BE2C (cell line): ENCODE results near the gene PDE7B.

ENCODE experiments used
- DNase-seq: peaks from one replicate; pipeline ENCODE4 v3.0.0-alpha.2; 2020
- H3K27me3 ChIP-seq: fragments of 250-450 bp; sonication (Bioruptor Pico); 2 replicates; pipeline ENCODE4 v1.5.1; 2020; ENCODE audit warnings: mild to moderate bottlenecking
- H3K36me3 ChIP-seq: fragments of 250-450 bp; sonication (Bioruptor Pico); 2 replicates; pipeline ENCODE4 v1.5.1; 2020; ENCODE audit warnings: mild to moderate bottlenecking
- H3K4me1 ChIP-seq: fragments of 250-450 bp; sonication (Bioruptor Pico); 2 replicates; pipeline ENCODE4 v1.5.1; 2020
- H3K4me3 ChIP-seq: 2 replicates; pipeline ENCODE4 v1.5.1; 2011; ENCODE audit warnings: low read depth, low read length
- H3K9me3 ChIP-seq: fragments of 250-450 bp; sonication (Bioruptor Pico); 2 replicates; pipeline ENCODE4 v1.5.1; 2020
- TF ChIP-seq, protein P1 (sequence below): IDR thresholded peaks from 2 replicates; pipeline ENCODE4 v1.5.1; 2012; ENCODE audit warnings: mild to moderate bottlenecking, low read depth, low read length

The PDE7B gene

DNA sequence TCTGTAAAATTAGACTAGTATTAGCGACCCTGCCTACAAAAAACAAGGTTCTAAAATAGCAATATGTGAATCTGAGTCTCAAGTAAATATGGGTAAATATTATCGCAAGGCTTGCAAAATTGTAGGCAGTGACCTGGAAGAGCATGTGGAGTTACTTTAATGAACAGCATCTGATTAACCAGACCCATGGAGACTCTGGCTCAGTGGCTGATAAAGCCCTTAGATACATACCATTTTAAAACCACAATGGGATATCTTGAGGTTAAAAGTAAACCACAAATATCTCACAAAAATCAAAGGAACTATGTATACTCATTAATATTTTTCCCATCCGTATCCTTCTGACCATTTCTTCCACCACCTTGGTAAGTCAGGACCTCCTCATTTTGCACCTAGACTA, 211.6 kb downstream of the PDE7B start:
- Histone ChIP-seq H3K27me3 (no peaks in the 10 kb centered on the region), H3K4me1 (no peaks in the 10 kb centered on the region), H3K36me3 (no peaks in the 10 kb centered on the region), H3K9me3 (no peaks in the 10 kb centered on the region), H3K4me3 (no peak overlapping the region)
- TF ChIP-seq, protein P1, sequence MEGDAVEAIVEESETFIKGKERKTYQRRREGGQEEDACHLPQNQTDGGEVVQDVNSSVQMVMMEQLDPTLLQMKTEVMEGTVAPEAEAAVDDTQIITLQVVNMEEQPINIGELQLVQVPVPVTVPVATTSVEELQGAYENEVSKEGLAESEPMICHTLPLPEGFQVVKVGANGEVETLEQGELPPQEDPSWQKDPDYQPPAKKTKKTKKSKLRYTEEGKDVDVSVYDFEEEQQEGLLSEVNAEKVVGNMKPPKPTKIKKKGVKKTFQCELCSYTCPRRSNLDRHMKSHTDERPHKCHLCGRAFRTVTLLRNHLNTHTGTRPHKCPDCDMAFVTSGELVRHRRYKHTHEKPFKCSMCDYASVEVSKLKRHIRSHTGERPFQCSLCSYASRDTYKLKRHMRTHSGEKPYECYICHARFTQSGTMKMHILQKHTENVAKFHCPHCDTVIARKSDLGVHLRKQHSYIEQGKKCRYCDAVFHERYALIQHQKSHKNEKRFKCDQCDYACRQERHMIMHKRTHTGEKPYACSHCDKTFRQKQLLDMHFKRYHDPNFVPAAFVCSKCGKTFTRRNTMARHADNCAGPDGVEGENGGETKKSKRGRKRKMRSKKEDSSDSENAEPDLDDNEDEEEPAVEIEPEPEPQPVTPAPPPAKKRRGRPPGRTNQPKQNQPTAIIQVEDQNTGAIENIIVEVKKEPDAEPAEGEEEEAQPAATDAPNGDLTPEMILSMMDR = no peak
- DNase-seq = no peak

DNA sequence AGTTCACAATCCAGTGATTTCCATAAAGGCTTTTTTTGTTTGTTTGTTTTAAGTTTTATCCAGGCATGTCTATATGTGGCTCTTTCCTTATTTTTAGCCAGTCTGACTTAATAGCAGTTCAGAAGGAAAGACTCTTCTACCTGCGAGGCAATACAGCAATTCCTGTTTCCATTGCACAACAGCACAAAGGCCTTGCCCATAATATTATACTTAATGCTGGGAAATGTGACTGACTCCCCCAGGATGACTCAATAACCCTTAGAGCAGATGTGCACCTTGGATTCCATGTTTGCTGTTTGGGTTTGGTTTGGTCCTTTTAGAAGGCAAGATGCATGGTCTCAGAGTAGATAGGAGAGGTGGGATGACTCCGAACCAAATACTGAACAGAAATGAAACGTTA, 214.5 kb downstream of the PDE7B start:
- H3K27me3 ChIP-seq = no peaks in the 10 kb centered on the region
- no peaks in the 10 kb centered on the region for H3K9me3 ChIP-seq
- no peaks in the 10 kb centered on the region for H3K36me3 ChIP-seq
- no peaks in the 10 kb centered on the region for H3K4me1 ChIP-seq
- no peak for DNase-seq
- H3K4me3 ChIP-seq = no peak overlapping the region
- TF ChIP-seq, protein P1 = no peak

DNA sequence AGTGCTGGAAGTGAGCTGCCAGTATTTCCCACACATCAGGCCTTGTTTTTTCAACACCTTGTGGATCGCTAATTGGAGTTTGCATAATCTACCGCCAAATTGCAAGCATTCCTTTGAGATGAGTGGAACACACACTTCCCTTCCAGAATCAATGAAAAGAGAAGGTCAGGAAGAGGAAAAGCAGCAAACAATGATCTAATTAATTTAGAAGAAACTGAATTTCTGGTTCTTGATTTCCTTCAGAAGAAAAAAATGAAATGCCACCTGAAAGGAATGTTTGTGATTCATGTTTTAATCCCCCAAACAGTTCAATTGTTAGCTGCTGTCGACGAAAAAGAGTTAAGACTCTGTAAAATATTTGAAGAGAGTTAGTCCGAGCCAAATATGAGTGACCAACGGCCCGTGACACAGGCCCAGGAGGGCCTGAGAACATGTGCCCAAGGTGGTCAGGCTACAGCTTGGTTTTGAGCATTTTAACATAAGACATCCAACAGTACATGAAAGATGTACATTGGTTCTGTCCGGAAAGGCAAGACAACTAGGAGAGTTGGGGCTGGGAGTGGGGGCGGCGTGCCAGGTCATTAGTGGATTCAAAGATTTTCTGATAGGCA, 216.3 kb downstream of the PDE7B start:
- TF ChIP-seq, protein P1 = no peak
- no peak for DNase-seq
- Histone ChIP-seq H3K27me3 (no peaks in the 10 kb centered on the region), H3K4me1 (no peaks in the 10 kb centered on the region), H3K4me3 (no peak overlapping the region), H3K36me3 (no peaks in the 10 kb centered on the region), H3K9me3 (no peaks in the 10 kb centered on the region)

DNA sequence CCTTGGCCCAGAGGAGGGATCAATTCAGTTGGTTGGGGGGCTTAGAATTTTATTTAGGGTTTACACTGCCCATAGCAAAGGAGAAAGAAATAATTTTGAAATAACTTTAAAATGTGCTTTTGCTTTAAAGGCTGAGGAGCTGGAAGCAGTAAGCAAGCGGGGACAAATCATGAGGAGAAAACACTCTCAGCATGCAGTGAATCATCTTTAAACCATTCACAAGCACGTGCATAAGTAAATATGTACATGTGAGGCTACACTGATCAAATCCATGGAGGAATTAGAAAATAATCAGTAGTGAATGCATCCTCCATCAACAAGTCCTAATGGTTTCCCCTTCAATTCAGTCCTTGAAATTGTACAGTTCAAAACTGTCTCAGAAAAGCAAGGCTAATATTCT, 217.6 kb downstream of the PDE7B start:
- no peak for DNase-seq
- TF ChIP-seq, protein P1 = no peak
- Histone ChIP-seq H3K27me3 (no peaks in the 10 kb centered on the region), H3K36me3 (no peaks in the 10 kb centered on the region), H3K4me1 (no peaks in the 10 kb centered on the region), H3K4me3 (no peak overlapping the region), H3K9me3 (no peaks in the 10 kb centered on the region)

DNA sequence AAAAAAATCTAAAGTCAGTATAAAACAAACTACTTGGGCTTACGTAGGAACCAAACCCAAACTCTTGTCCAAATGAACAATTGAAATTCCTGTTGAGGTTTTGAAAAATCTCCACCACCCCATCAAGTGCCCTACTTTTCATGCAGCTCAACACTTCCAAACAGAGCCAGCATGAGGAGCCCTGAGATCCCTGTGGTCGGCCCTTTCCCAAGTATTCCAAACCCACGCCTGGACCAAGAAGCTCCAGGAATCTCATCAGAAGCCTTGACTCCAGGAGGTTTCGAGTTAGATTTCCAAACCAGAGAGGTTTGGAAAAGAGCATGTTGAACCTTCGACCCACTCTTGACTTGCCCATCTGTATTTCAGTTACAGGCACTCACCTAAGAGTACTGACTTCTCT, 219.3 kb downstream of the PDE7B start:
- Histone ChIP-seq H3K4me3 (no peak overlapping the region), H3K4me1 (no peaks in the 10 kb centered on the region), H3K27me3 (no peaks in the 10 kb centered on the region), H3K9me3 (no peaks in the 10 kb centered on the region), H3K36me3 (no peaks in the 10 kb centered on the region)
- DNase-seq = no peak
- TF ChIP-seq, protein P1 = no peak

DNA sequence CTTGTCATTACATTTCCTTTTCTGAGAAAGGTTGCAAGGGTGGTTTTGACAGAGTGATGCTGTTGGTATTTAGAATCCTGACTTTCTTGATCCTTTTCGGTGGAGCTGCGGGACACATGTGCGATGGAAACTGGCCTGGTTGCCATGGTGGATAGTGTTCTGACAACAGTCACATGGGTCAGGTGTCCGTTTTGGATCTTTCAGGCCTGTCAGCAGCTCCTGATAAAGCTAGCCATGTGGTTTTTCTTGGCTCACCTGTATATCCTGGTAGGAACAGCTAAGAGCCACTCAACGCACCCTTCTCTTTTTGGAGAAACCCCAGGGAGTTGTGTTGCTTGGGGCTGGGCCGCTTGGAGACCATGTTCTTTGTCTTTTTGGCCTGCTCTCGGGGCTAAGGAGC, 221.2 kb downstream of the PDE7B start:
- no peak for DNase-seq
- no peaks in the 10 kb centered on the region for H3K36me3 ChIP-seq
- no peaks in the 10 kb centered on the region for H3K9me3 ChIP-seq
- TF ChIP-seq, protein P1 = no peak
- H3K4me1 ChIP-seq = no peaks in the 10 kb centered on the region; the same call in 1 of the 2 replicates
- no peak overlapping the region for H3K4me3 ChIP-seq
- no peaks in the 10 kb centered on the region for H3K27me3 ChIP-seq
